ENCODE results near the gene EMILIN3. TPM values are rescaled to one million over a fixed set of nuclear protein-coding genes. Genes with fewer than 3 reads are reported as not detected.
A peak's percentile ranks its signal among the peaks of the same experiment; 100 is the strongest.

Gene EMILIN3
- total RNA-seq, 6 experiments from 2014 or later = not detected

DNA sequence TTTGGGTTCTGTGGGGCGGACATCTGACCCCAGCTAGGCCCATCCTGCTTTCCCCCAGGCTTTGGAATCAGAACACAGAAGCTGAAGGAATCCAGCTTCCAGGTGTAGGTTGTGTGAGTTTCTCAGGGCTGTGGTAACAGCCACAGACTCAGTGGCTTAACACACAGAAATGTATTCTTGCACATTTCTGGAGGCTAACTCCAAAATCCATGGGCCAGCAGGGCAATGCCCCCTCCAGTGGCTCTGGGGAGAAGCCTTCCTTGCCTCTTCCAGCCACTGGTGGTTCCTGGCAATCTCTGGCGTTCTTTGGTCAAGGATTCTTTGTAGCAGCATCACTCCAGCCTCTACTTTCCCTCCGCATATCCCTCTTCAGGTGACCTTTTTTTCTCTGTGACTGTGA, 1.3 kb upstream of the EMILIN3 start:
- Mint-ChIP-seq H3K36me3 (ENCODE audit: low read depth) (no peaks in the 10 kb centered on the region), H3K9me3 (peaks cover 4% of the 10 kb centered on the region; the same call in 1 of the 2 replicates), H3K27me3 (ENCODE audit: insufficient read depth) (peaks cover 53% of the 10 kb centered on the region), H3K4me3 (no peak overlapping the region), H3K27ac (no peak overlapping the region), H3K4me1 (ENCODE audit: low read depth) (peaks cover 5% of the 10 kb centered on the region; the same call in 1 of the 2 replicates)
- TF ChIP-seq, protein P1, sequence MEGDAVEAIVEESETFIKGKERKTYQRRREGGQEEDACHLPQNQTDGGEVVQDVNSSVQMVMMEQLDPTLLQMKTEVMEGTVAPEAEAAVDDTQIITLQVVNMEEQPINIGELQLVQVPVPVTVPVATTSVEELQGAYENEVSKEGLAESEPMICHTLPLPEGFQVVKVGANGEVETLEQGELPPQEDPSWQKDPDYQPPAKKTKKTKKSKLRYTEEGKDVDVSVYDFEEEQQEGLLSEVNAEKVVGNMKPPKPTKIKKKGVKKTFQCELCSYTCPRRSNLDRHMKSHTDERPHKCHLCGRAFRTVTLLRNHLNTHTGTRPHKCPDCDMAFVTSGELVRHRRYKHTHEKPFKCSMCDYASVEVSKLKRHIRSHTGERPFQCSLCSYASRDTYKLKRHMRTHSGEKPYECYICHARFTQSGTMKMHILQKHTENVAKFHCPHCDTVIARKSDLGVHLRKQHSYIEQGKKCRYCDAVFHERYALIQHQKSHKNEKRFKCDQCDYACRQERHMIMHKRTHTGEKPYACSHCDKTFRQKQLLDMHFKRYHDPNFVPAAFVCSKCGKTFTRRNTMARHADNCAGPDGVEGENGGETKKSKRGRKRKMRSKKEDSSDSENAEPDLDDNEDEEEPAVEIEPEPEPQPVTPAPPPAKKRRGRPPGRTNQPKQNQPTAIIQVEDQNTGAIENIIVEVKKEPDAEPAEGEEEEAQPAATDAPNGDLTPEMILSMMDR (IDR thresholded peaks at IDR 0.05) = no peak
- DNase-seq = no peak

DNA sequence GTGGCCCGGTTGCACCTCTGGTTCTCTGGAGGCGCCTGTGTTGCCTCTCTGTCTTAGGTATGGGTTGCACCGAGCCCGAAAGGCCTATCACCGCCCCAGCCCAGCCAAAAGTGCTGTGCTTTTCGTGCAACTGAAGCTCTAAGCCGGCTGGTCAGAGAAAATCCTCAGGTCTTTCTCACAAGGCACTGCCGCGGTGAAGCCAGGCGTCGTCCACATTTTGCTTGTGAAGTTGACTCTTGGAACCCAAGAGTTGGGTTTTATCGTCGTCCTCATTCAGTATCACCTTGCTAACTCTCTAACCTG, 726 bp upstream of the EMILIN3 start:
- Mint-ChIP-seq H3K9me3 (no peaks in the 10 kb centered on the region), H3K36me3 (ENCODE audit: low read depth) (no peaks in the 10 kb centered on the region), H3K4me1 (ENCODE audit: low read depth) (peaks cover 5% of the 10 kb centered on the region; the same call in 1 of the 2 replicates), H3K4me3 (peak overlapping the region; percentile 34; the same call in 1 of the 2 replicates), H3K27ac (no peak overlapping the region), H3K27me3 (ENCODE audit: insufficient read depth) (peaks cover 48% of the 10 kb centered on the region)
- no peak for DNase-seq
- TF ChIP-seq, protein P1 (IDR thresholded peaks at IDR 0.05) = no peak

DNA sequence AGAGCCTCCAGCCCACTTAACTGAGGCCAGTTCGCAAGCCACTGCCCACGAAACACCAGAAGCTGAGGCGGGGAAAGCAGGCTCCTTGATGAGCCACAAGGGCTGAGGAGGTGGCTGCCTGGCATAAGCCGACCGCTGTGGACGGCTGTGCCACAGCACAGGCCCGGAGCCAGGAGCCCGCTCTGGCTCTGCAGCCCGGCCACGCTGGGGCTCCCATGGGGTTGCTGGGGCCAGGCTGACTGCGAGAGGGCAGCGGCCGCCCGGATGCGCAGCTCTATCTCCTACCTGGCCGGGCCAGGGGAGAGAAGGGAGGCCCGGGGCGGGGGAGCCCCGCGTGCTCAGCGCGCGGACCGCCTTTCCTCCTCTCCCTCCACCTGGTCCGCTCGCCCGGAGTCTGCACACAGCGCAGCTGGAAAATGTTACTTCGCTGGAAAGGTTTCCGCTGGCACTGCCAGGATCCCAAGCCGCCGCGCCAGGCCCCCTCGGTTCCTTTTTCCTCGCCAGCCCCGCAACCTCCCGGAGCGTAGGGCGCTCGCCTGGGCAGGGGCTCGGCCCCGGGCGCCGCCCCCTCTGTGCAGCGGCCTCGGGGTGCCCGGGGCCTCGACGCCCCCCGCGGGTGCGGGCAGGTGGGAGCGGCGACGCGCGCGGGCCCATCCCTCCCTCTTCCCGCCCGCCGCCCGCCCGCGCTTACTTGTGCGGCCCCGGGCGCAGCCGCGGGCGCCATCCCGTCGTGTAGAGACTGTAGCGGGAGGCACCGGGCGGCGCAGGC, 657 bp downstream of the EMILIN3 start:
- Mint-ChIP-seq H3K4me1 (ENCODE audit: low read depth) (peaks cover 5% of the 10 kb centered on the region; the same call in 1 of the 2 replicates), H3K4me3 (0 out of 2 replicates have a peak overlapping the region, but pooled peaks have one; percentile 4), H3K27me3 (ENCODE audit: insufficient read depth) (peaks cover 41% of the 10 kb centered on the region), H3K9me3 (no peaks in the 10 kb centered on the region), H3K36me3 (ENCODE audit: low read depth) (no peaks in the 10 kb centered on the region), H3K27ac (no peak overlapping the region)
- TF ChIP-seq, protein P1 (IDR thresholded peaks at IDR 0.05) = no peak
- no peak for DNase-seq

DNA sequence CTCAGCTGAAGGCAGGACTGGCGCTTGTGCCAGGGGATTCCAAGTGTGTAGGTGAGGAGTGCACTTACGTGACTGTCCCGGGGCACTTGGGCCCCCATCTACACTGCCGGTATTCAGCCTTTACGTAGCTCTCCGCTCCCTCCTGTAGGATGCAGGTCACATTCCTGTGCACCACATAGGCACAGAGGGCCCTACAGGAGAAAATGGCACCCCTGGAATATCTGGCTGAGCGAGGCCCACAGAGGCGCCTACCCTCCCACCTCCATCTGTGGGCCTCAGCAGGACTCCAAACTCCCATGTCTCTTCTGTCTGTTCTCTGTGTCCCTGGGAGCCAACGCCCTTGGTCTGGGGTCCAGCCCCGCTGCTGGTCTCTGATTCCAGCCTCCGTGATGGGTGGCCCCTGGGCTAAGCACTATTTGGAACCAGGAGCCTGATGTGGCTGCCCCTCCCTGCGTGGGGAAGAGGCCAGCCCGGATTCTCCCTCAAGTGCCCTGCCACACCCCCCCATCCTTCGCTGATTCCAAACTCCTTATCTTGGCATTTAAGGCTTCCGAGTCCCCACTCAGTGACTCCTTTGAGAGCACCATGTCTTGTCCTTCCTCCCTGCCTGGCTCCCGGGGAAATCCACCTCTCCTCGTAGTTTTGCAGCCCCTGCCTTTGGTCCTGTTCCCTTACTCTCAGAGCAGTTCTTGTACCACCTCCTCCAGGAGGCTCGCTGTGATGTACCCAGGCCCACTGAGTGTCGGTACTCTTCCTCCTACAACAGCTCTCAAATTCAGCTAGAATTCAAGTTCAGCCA, 1.5 kb downstream of the EMILIN3 start:
- Mint-ChIP-seq H3K4me3 (0 out of 2 replicates have a peak overlapping the region, but pooled peaks have one; percentile 4), H3K9me3 (no peaks in the 10 kb centered on the region), H3K4me1 (ENCODE audit: low read depth) (peaks cover 5% of the 10 kb centered on the region; the same call in 1 of the 2 replicates)

DNA sequence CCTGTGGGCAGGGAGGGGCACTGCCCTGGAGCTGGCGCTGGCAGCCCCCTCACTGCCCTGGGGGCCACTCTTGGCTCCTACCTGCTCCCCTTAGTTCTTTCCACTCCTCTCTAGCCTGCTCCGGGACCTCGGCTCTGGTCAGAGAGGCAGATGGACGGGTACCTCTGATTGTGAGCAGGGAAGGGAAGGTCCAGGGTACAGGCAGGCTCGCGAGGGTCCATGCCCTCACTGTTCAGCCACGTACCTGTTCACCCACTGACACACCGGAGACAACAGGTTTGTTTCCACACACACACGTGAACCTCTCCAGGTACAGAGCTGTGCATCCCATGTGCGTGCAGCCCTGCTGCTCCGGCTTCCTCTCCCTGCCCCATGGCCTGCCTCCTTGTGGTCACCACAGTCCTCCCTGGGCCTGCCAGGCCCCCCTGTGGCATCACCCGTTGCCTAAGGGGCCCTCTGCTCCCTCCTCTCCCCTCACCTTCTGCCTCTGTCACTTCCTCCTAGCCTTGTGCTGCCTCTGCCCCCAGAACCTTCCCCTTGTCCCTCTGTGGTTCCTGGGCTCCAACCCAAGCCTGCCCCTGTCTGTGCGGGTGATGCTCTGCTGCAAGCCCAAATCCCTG, 2.3 kb downstream of the EMILIN3 start:
- Mint-ChIP-seq H3K9me3 (no peaks in the 10 kb centered on the region), H3K36me3 (ENCODE audit: low read depth) (no peaks in the 10 kb centered on the region), H3K27ac (no peak overlapping the region), H3K27me3 (ENCODE audit: insufficient read depth) (peaks cover 40% of the 10 kb centered on the region), H3K4me3 (no peak overlapping the region), H3K4me1 (ENCODE audit: low read depth) (peaks cover 5% of the 10 kb centered on the region; the same call in 1 of the 2 replicates)
- TF ChIP-seq, protein P1 (IDR thresholded peaks at IDR 0.05) = peak; percentile 23; the same call in 1 of the 2 replicates
- no peak for DNase-seq

More for the DNA sequence above, 1.5 kb downstream of the EMILIN3 start:
- TF ChIP-seq, protein P1 (IDR thresholded peaks at IDR 0.05) = no peak
- H3K27me3 Mint-ChIP-seq (ENCODE audit: insufficient read depth) = peaks cover 40% of the 10 kb centered on the region
- no peak overlapping the region for H3K27ac Mint-ChIP-seq
- no peaks in the 10 kb centered on the region for H3K36me3 Mint-ChIP-seq (ENCODE audit: low read depth)
- no peak for DNase-seq

Measured in HFFc6 (cell line).